HG02763 (cell line): ENCODE measurements around the gene CCNB1.
A peak's percentile ranks its signal among the peaks of the same experiment; 100 is the strongest.
"Not testable (repeated sequence)": the region's sequence is repeated elsewhere in the genome, so short reads cannot be mapped to it uniquely, and the experiment has no call there.

Experiments
- ATAC-seq: cut with Tn5 transposase; IDR thresholded peaks from one replicate; pipeline ENCODE4 v1.9.1; 2021; ENCODE audit warnings: mild to moderate bottlenecking, moderate library complexity; ENCODE audit not compliant: unreplicated experiment

Gene CCNB1

DNA sequence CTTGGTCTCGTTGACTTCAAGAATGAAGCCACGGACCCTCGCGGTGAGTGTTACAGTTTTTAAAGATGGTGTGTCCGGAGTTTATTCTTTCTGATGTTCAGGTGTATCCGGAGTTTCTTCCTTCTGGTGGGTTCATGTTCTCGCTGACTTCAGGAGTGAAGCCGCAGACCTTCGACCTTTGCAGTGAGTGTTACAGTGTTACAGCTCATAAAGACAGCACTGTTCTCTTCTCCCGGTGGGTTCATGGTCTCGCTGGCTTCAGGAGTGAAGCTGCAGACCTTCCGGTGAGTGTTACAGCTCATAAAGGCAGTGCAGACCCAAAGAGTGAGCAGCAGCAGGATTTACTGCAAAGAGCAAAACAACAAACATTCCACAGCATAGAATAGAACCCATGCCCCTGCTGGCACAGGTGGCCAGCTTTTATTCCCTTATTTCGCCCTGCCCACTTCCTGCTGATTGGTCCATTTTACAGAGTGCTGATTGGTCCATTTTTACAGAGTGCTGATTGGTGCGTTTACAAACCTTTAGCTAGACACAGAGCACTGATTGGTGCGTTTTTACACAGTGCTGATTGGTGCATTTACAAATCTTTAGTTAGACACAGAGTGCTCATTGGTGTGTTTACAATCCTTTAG, 14.8 kb downstream of the CCNB1 start:
- ATAC-seq, result not testable (repeated sequence)

DNA sequence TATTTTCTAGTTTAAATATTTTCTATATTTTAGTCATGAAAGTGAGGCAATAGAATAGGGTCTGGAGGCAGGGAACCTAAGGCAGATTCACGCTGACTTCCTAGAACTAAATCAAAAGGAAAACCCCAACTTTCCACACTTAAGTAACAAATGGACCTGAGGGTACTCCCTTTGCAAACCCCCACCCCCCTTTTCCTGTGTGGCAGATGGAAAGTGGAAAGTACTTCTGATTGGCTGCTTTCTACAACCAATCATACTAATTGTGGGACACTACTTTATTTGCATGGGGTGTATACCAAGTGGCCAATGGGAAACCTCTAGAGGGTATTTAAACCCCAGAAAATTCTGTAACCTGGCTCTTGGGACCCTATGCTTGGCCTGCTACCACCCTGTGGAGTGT, 17.7 kb downstream of the CCNB1 start:
- no peak for ATAC-seq

GRCh38 chr5:69187342-69187741, 20.4 kb downstream of the CCNB1 start:
- no peak for ATAC-seq

DNA sequence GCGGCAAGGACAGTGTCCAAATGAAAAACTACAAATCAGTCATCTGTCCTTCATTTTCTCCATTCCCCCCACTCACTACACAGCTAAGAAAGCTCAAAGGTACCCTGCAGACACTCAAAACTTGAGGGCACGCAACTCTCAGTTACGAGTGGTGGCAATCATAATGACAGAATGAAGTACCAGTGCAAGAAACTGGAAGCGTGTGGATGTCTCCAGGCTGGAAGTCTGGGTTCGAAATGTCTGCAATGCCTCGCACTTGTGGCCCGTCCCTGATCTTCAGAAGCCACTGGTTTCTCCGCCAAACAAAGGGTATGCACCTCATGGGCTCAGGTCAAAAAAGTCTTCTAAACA, 21.8 kb downstream of the CCNB1 start:
- no peak for ATAC-seq

GRCh38 chr5:69189162-69190086, 22.5 kb downstream of the CCNB1 start, which contains the start of gene CENPH:
Gene CENPH, plus strand, starts transcription at chr5:69189583. Its CDS starts 52 bp downstream, at chr5:69189635.
- peak; percentile 97 for ATAC-seq

GRCh38 chr5:69202497-69202896, 35.5 kb downstream of the CCNB1 start:
- no peak for ATAC-seq

DNA sequence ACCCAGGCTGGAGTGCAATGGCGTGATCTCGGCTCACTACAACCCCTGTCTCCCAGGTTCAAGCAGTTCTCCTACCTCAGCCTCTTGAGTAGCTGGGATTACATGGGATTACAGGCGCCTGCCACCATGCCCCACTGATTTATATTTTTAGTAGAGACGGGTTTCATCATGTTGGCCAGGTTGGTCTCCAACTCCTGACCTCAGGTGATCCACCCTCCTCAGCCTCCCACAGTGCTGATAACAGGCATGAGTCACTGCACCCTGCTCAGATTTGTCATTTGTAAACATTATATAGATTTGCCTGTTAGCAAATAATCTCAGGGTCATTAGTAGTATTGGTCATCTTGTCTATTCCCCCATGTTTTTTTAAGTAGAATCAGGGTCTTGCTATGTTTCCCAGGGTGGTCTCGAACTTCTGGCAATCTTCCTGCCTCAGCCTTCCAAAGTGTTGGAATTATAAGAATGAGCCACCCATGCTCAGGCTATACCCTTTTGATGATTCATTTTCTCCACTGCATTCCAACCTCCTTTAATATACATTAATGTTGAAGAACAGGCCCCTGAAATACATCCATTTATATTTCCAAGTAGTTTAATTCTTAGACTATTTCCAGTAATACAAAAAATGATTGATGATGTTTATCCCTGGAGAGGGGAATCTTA, 39.7 kb downstream of the CCNB1 start:
- no peak for ATAC-seq

DNA sequence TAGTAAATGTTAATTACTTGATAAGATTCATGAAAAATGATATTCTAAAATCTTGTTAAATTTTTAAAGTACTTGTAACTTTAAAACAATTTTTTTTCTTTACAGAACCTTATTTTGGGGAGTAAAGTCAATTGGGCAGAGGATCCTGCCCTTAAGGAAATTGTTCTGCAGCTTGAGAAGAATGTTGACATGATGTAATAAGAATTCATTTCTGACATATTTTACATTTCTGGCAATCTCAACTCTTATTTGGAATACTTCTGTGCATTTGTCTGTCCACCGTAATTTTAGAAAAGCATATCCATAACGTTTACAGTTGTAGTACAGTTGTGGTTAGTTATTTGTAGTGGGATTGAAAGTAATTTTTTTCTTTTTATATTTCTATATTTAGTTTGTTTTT, 42.7 kb downstream of the CCNB1 start:
- ATAC-seq, result no peak

- no peak for ATAC-seq
Observed at GRCh38 chr5:69211200-69211599, 44.2 kb downstream of the CCNB1 start.

GRCh38 chr5:69212022-69212421, 45.1 kb downstream of the CCNB1 start:
- ATAC-seq, result no peak

- ATAC-seq, result no peak
Observed at GRCh38 chr5:69213513-69214215, 46.7 kb downstream of the CCNB1 start.

DNA sequence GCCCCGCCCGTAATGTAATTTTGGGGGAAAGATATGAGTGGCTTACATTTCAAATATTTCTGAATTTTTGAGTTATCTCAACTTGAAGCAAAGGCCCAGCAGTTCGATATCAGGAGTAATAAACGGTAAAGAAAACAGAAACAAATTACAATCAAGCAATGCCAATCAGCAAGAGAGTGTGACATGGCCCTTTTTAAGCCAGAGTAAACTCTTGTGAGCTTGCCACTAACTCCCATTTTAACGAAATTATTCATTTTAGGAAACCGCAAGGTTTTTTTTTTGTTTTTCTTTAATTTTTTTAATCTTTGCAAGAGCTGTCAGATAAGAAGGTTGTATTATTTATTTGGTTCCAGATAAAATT, 50.2 kb downstream of the CCNB1 start:
- no peak for ATAC-seq

- ATAC-seq, result peak; percentile 92
Observed at GRCh38 chr5:69217548-69218526, 50.9 kb downstream of the CCNB1 start.

DNA sequence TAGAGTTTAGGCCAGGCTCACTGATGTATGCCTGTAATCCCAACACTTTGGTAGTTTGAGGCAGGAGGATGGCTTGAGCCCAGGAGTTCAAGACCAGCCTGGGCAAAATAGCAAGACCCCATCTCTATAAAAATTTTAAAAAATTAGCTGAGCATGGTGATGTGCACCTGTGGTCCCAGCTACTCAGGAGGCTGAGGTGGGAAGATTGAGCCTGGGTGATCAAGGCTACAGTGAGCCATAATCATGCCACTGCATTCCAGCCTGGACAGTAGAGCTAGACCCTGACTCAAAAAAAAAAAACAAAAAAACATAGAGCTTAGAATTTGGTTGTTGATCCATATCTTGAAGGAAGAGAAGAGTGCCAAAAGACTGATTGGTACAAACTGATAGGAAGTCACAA, 53.0 kb downstream of the CCNB1 start:
- no peak for ATAC-seq

GRCh38 chr5:69220371-69220770, 53.4 kb downstream of the CCNB1 start:
- ATAC-seq, result not testable (repeated sequence)

DNA sequence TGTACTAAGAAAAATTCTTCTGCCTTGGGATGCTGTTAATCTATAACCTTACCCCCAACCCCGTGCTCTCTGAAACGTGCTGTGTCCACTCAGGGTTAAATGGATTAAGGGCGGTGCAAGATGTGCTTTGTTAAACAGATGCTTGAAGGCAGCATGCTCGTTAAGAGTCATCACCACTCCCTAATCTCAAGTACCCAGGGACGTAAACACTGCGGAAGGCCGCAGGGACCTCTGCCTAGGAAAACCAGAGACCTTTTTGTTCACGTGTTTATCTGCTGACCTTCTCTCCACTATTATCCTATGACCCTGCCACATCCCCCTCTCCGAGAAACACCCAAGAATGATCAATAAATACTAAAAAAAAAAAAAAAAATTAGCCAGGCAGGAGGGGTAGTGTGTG, 53.9 kb downstream of the CCNB1 start:
- not testable (repeated sequence) for ATAC-seq

GRCh38 chr5:69224520-69224919, 57.6 kb downstream of the CCNB1 start:
- no peak for ATAC-seq

DNA sequence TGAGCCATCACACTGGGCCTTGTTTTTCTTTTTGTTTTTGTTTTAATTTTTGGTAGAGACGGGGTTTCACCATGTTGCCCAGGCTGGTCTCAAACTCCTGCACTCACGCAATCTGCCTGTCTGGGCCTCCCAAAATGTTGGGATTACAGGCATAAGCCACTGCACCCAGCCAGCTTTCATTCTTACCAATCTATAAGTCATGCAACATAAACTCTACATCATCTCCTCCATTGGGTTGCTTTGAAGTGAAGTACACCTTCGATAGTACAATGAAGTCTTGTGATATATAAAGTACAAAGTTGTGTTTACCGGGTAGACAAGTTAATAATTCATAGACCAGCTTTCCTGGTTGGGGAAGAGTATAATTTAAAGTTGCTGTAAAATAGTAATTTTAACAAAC, 58.9 kb downstream of the CCNB1 start:
- ATAC-seq, result no peak
